ENCODE data around the gene HMBS. TPM values are rescaled to one million over a fixed set of nuclear protein-coding genes. Genes with fewer than 3 reads are reported as not detected.
"Not testable (repeated sequence)": the region's sequence is repeated elsewhere in the genome, so short reads cannot be mapped to it uniquely, and the experiment has no call there.

HMBS gene
- total RNA-seq, 4 donors from 2014 or later, result 9.9 to 22.1 (median 14.2) TPM

DNA sequence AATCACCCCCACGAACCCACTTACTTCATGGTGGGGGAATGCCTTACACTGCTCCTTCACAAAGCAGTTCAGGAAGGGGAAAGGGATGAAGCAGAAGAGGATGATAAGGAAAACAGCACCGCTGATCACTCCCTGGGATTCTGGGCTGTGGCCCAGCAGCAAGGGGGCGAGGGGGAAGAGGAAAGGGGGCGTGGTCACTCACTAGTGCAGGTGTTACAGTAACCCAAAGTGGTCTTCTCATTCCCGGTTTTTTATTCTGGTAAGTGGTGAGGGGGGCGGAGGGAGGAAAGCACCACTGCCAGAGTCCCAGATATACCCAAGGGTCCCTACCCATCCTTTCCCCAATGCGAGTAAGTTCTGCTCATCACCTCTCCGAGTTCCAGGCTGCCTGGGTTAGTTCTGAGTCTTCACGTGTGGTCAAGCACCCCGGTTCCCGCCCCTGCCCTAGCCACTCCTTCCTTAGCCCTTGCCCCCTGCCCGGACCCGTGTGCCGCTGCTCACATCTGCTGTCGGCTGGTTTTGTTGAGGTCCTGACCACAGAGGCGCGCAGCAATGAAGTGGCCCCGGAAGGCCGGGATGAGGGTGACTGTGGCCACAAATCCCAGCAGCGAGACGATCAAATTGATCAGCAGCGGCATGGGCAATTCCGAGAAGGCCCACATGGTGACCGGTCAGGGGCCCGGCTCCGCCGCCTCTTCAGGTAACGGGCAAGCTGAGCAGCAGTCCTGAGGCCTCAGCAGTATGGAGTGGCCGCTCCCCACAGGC lies 16.5 kb downstream of the HMBS start:
- Histone ChIP-seq H3K36me3 (peaks cover 6 to 29% (median 16%) of the 10 kb centered on the region in 3 donors), H3K4me3 (peak overlapping the region; percentile 62 to 88 (median 75)), H3K9me3 (no peaks in the 10 kb centered on the region), H3K27ac (peak overlapping the region; percentile 88 to 97 (median 96)), H3K4me1 (peaks cover 10 to 38% (median 21%) of the 10 kb centered on the region in 3 donors), H3K27me3 (no peaks in the 10 kb centered on the region)
- no peak for DNase-seq
- intact Hi-C loops (cut with DNase I), result no loop called here
- WGBS, 2 donors, result 0 to 2% methylated on average over 7 to 11 of the region's 29 CpGs
- TF ChIP-seq POLR2A (IDR thresholded peaks at IDR 0.05) (no peak), CTCF (IDR thresholded peaks at IDR 0.05) (no peak)

GRCh38 chr11:119101759-119102423 lies 17.2 kb downstream of the HMBS start, which contains the start of gene DPAGT1:
Gene DPAGT1, minus strand, starts transcription at chr11:119101853. Its CDS starts 198 bp downstream, at chr11:119101655.
- Histone ChIP-seq H3K4me1 (peaks cover 17 to 45% (median 27%) of the 10 kb centered on the region in 3 donors), H3K36me3 (peaks cover 6 to 22% (median 11%) of the 10 kb centered on the region in 3 donors), H3K27me3 (no peaks in the 10 kb centered on the region), H3K27ac (peak within 1 kb of the TSS; percentile 88 to 97 (median 96)), H3K9me3 (no peaks in the 10 kb centered on the region), H3K4me3 (peak within 1 kb of the TSS; percentile 62 to 88 (median 75))
- 0 to 1% methylated on average over 5 to 32 of the region's 32 CpGs for WGBS, 2 donors
- TF ChIP-seq POLR2A (IDR thresholded peaks at IDR 0.05), result peak in 1 of 4 donors; percentile 44
- TF ChIP-seq CTCF (IDR thresholded peaks at IDR 0.05), result no peak
- peak; percentile 65 for DNase-seq
- intact Hi-C loops (cut with DNase I), result no loop called here

- DNase-seq; intact Hi-C loops (cut with DNase I); H3K36me3 ChIP-seq; H3K27me3 ChIP-seq; H3K9me3 ChIP-seq: not testable (repeated sequence)
- peaks cover 18 to 57% (median 28%) of the 10 kb centered on the region in 3 donors for H3K4me1 ChIP-seq
- H3K27ac ChIP-seq, result peak overlapping the region; percentile 88 to 97 (median 96)
- H3K4me3 ChIP-seq, result peak overlapping the region; percentile 62 to 88 (median 75)
- WGBS, 2 donors, result 77 to 79% methylated on average over 10 to 17 of the region's 18 CpGs
These were observed 18.5 kb downstream of the HMBS start for GRCh38 chr11:119103161-119103664.

GRCh38 chr11:119103793-119104192 lies 19.1 kb downstream of the HMBS start:
- peaks cover 23 to 63% (median 34%) of the 10 kb centered on the region in 3 donors for H3K4me1 ChIP-seq
- no peak for DNase-seq
- H3K9me3 ChIP-seq, result no peaks in the 10 kb centered on the region
- 51 to 64% methylated on average over 4 of the region's 4 CpGs for WGBS, 2 donors
- H3K27ac ChIP-seq, result peak overlapping the region in 2 of 4 donors; percentile 95 to 96
- intact Hi-C loops (cut with DNase I), result no loop called here
- H3K36me3 ChIP-seq, result peaks cover 0 to 3% (median 0%) of the 10 kb centered on the region in 3 donors
- no peak overlapping the region for H3K4me3 ChIP-seq
- TF ChIP-seq CTCF (IDR thresholded peaks at IDR 0.05) (no peak), POLR2A (IDR thresholded peaks at IDR 0.05) (no peak)
- no peaks in the 10 kb centered on the region for H3K27me3 ChIP-seq

DNA sequence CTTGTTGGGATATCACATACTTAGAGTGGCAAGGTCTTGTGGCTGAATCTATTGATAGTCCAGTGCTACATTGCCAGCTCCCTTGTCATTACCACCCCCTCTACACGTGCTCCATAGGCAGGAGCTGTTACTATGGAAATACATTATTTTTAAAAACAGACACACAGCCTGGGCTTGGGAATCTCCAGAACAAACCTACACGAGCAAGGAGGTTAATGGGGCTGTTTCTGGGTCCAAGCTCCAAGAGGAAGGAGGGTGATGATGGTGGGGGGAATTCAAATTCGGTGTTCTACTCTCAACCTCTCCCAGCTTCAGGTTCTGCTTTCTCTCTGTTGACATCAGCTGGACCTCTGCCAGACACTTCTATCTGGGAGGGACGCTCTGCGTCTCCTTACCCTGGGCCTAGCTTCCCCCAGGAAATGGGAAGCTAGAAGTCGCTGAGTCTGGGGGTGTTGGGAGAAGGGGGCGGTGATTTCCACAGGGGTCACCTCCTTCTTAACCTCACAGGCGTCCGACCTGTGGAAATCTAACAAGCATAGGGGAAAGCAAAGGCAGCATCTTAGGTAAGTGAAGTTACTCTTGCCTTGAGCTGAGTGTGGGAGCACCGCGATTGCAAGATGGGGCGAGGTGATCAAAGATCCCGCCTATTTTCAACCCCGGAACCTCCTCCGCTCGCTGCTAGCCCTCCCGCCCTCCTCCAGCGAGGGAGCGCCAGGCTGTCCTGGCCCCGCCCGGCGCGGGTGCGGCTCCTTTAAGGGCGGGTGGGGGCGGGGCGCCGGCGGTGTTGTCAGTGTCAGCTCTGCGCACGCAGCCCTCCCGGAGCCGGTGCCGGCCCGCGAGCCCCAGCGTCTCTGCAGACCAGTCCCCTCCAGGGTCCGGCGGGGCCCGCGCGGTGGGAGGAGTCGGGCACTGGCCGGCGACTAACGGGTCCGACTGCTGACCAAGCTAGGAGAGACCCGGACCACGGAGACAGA lies 22.2 kb downstream of the HMBS start, which contains the start of gene C2CD2L:
Gene C2CD2L, plus strand, starts transcription at position 781 of the 974 bp plus-strand sequence. CDS start 398 bp downstream, outside the sequence.
- WGBS, 2 donors, result 0 to 2% methylated on average over 3 to 11 of the region's 49 CpGs
- TF ChIP-seq POLR2A (IDR thresholded peaks at IDR 0.05) (peak in 2 of 4 donors; percentile 38 to 68), CTCF (IDR thresholded peaks at IDR 0.05) (no peak)
- DNase-seq, result peak; percentile 81
- H3K27ac ChIP-seq, result peak within 1 kb of the TSS; percentile 83 to 95 (median 91)
- no peaks in the 10 kb centered on the region for H3K9me3 ChIP-seq
- H3K27me3 ChIP-seq, result no peaks in the 10 kb centered on the region
- H3K36me3 ChIP-seq, result peaks cover 0 to 21% (median 0%) of the 10 kb centered on the region in 3 donors
- intact Hi-C loops (cut with DNase I), result no loop called here
- peaks cover 14 to 61% (median 27%) of the 10 kb centered on the region in 3 donors for H3K4me1 ChIP-seq
- peak within 1 kb of the TSS; percentile 68 to 99 (median 93) for H3K4me3 ChIP-seq
